ENCODE results near the gene MFRP.

The MFRP gene

GRCh38 chr11:119356349-119357031 is 10.0 kb upstream of the MFRP start:
- peak overlapping the region; percentile 27; the same call in 1 of the 2 replicates for H3K4me3 ChIP-seq (ENCODE audit: low read length)
- TF ChIP-seq ZNF274 (IDR thresholded peaks at IDR 0.05; ENCODE audit: low read depth, low read length): no peak

- TF ChIP-seq ZNF274 (IDR thresholded peaks at IDR 0.05; ENCODE audit: low read depth, low read length): no peak
- no peak overlapping the region for H3K4me3 ChIP-seq (ENCODE audit: low read length)
Observed at GRCh38 chr11:119355091-119355843, 8.8 kb upstream of the MFRP start.

DNA sequence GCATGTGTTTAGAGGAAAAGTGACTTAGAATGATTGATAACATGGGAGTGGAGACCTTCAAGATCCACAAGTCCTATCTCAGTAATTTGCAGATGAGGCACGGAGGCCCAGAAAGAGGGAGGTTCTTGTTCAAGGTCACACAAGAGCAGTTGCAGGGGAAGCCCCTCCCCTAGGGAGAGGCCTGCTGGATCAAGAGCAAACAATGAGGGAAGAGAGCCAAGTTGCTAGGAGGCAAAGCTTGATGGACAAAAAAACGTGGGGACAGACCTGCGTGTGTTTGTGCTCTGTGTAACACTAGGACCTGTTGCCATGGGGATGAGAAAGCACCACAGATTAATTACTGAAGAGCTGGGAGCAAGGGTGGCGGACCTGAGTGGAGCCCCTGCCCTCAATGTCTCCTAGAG is 6.4 kb upstream of the MFRP start:
- H3K4me3 ChIP-seq (ENCODE audit: low read length): no peak overlapping the region
- no peak for TF ChIP-seq ZNF274 (IDR thresholded peaks at IDR 0.05; ENCODE audit: low read depth, low read length)

- no peak for TF ChIP-seq ZNF274 (IDR thresholded peaks at IDR 0.05; ENCODE audit: low read depth, low read length)
- H3K4me3 ChIP-seq (ENCODE audit: low read length): no peak overlapping the region
Observed at GRCh38 chr11:119351232-119351631, 4.7 kb upstream of the MFRP start.

GRCh38 chr11:119350302-119350701 is 3.8 kb upstream of the MFRP start:
- H3K4me3 ChIP-seq (ENCODE audit: low read length): no peak overlapping the region
- no peak for TF ChIP-seq ZNF274 (IDR thresholded peaks at IDR 0.05; ENCODE audit: low read depth, low read length)

- no peak overlapping the region for H3K4me3 ChIP-seq (ENCODE audit: low read length)
- TF ChIP-seq ZNF274 (IDR thresholded peaks at IDR 0.05; ENCODE audit: low read depth, low read length): no peak
Observed at GRCh38 chr11:119347940-119348605, 1.6 kb upstream of the MFRP start.

DNA sequence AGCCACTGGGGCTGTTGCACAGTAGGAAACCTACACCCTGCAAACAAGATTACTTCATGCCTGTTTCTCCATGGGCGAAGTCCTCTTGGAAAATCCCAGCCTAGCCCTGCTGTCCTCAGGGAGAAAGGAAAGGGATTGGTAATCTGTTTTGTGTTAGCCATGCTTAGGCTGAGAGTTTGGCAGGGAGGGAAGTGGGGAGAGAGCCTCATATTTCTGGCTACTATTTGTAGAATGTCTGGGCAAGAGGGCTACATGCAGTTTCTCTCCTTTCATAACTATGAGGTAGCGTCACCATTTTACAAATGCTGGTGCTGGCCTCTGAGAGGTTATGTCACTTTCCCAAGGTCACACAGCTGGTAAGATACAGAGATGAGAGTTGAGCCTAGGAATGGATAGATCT is 737 bp upstream of the MFRP start:
- no peak for TF ChIP-seq ZNF274 (IDR thresholded peaks at IDR 0.05; ENCODE audit: low read depth, low read length)
- H3K4me3 ChIP-seq (ENCODE audit: low read length): no peak overlapping the region

DNA sequence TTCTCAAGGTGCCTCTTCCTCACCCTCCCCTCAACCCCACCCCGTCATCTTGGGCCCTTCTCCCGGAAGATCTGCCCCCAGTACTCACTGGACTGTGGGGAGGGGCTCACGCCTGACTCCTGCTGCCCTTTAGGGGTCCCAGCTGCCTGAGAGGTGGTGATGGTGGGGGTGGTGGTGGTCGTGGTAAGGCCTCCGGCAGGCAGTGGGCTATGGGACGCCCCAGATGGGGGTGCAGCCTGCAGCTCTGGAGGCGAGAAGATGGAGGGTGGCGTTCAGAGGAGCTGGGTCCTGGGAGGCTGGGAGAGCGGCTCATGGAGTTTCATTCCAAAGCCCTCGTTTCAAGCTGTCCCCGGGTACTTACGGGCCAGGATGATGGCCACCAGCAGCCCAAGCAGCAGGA is 820 bp downstream of the MFRP start:
- H3K4me3 ChIP-seq (ENCODE audit: low read length): no peak overlapping the region
- TF ChIP-seq ZNF274 (IDR thresholded peaks at IDR 0.05; ENCODE audit: low read depth, low read length): no peak

GRCh38 chr11:119344291-119345010 is 2.1 kb downstream of the MFRP start:
- no peak for TF ChIP-seq ZNF274 (IDR thresholded peaks at IDR 0.05; ENCODE audit: low read depth, low read length)
- no peak overlapping the region for H3K4me3 ChIP-seq (ENCODE audit: low read length)

GRCh38 chr11:119343726-119344125 is 2.8 kb downstream of the MFRP start:
- TF ChIP-seq ZNF274 (IDR thresholded peaks at IDR 0.05; ENCODE audit: low read depth, low read length): no peak
- no peak overlapping the region for H3K4me3 ChIP-seq (ENCODE audit: low read length)

DNA sequence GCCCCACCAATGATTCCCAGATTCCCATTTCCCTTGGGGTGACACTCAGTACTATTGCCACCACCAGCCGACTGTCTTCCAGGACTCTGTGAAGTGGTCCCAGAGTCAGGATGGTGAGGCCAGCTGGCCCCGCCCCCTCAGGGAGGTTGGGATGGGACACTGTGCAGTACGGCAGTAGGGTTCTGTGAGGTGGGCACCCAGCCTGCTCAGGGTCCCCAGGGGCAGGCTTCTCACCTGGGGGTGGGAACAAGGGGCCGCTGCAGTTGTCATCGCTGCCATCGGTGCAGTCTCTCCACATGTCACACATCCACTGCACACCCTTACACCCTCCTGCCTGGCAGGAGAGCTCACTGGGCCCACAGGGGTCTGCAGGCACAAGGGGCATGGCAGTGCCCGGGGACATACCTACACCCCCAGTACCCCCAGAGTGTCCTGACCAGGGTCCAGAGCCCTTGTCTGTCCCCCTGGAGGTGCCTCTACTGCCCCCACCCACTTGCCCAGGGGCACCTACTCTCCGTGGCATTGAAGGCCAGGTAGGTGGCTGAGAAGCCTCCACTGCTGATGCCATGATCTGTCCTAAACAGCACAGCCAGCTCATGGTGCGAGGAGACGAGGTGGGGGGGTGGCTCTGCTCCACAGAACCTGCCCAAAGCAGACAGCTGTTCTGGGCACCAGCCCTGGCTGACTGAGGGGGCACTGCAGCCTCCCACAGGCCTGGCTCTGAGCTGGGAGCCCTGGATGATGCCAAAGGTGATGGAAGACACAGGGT is 4.0 kb downstream of the MFRP start:
- no peak for TF ChIP-seq ZNF274 (IDR thresholded peaks at IDR 0.05; ENCODE audit: low read depth, low read length)
- no peak overlapping the region for H3K4me3 ChIP-seq (ENCODE audit: low read length)

DNA sequence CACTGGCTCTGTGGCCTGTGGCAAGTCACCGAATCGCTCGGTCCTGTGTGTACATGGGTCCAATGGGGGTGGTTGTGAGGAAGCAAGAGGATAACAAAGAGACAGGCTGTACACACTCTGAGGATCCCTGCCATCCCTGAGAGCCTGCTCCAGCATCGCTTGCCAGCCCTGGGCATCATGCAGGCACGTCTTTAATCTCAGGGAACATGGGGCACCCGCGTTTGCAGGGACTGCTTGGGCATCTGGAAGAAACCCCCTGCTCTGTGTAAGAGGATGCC is 4.5 kb downstream of the MFRP start:
- no peak overlapping the region for H3K4me3 ChIP-seq (ENCODE audit: low read length)
- no peak for TF ChIP-seq ZNF274 (IDR thresholded peaks at IDR 0.05; ENCODE audit: low read depth, low read length)

GRCh38 chr11:119341222-119342022 is 5.1 kb downstream of the MFRP start:
- no peak for TF ChIP-seq ZNF274 (IDR thresholded peaks at IDR 0.05; ENCODE audit: low read depth, low read length)
- H3K4me3 ChIP-seq (ENCODE audit: low read length): no peak overlapping the region
